Panc1 (cell line): ENCODE results near the gene WIPF1.

ENCODE experiments used
- POLR2AphosphoS5 ChIP-seq: IDR thresholded peaks from 2 replicates; pipeline ENCODE4 v1.6.1; 2012; ENCODE audit warnings: mild to moderate bottlenecking, low read depth, low read length, moderate library complexity
- SIN3A ChIP-seq: IDR thresholded peaks from 2 replicates; pipeline ENCODE4 v1.6.1; 2012; ENCODE audit warnings: low read depth, mild to moderate bottlenecking, low read length, moderate library complexity, borderline replicate concordance; ENCODE audit not compliant: insufficient read depth
- TCF7L2 ChIP-seq: IDR thresholded peaks from 2 replicates; pipeline ENCODE4 v1.6.1; 2011; ENCODE audit warnings: mild to moderate bottlenecking, low read depth, low read length, inconsistent platforms
- TF ChIP-seq, protein P1 (sequence below): fragments of 450-650 bp; IDR thresholded peaks from 2 replicates; pipeline ENCODE4 v1.5.1; 2017; ENCODE audit warnings: mild to moderate bottlenecking
- TF ChIP-seq, protein P2 (sequence below), 2 experiments: IDR thresholded peaks; 2 replicates each; pipeline ENCODE4 v1.6.1; 2011 to 2012; ENCODE audit warnings: low read depth in 2 of 2, control low read depth in 1 of 2, low read length in 1 of 2, mild to moderate bottlenecking in 1 of 2, moderate library complexity in 1 of 2; ENCODE audit not compliant: insufficient read depth in 1 of 2

DNA sequence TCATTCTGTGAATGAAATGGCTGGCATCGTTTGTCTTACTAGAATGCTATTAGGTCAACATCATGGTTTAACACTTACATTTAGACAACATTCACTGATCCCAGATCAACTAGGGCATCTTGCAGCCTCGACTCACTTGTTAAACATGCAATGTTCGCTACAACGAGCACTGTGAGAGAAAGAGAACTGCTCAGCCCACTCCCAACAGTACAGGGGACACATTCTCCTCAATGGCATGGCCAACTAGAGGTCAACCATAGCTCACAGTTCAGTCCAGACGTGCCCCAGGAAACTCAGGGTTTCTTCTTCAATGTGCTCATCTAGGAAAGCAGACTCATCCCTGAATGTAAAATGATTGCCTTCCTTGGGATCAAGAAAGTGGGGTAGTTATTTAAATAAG lies 5.9 kb downstream of the WIPF1 start:
- TF ChIP-seq, protein P1, sequence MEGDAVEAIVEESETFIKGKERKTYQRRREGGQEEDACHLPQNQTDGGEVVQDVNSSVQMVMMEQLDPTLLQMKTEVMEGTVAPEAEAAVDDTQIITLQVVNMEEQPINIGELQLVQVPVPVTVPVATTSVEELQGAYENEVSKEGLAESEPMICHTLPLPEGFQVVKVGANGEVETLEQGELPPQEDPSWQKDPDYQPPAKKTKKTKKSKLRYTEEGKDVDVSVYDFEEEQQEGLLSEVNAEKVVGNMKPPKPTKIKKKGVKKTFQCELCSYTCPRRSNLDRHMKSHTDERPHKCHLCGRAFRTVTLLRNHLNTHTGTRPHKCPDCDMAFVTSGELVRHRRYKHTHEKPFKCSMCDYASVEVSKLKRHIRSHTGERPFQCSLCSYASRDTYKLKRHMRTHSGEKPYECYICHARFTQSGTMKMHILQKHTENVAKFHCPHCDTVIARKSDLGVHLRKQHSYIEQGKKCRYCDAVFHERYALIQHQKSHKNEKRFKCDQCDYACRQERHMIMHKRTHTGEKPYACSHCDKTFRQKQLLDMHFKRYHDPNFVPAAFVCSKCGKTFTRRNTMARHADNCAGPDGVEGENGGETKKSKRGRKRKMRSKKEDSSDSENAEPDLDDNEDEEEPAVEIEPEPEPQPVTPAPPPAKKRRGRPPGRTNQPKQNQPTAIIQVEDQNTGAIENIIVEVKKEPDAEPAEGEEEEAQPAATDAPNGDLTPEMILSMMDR = no peak
- no peak for TF ChIP-seq POLR2AphosphoS5
- TF ChIP-seq, protein P2, sequence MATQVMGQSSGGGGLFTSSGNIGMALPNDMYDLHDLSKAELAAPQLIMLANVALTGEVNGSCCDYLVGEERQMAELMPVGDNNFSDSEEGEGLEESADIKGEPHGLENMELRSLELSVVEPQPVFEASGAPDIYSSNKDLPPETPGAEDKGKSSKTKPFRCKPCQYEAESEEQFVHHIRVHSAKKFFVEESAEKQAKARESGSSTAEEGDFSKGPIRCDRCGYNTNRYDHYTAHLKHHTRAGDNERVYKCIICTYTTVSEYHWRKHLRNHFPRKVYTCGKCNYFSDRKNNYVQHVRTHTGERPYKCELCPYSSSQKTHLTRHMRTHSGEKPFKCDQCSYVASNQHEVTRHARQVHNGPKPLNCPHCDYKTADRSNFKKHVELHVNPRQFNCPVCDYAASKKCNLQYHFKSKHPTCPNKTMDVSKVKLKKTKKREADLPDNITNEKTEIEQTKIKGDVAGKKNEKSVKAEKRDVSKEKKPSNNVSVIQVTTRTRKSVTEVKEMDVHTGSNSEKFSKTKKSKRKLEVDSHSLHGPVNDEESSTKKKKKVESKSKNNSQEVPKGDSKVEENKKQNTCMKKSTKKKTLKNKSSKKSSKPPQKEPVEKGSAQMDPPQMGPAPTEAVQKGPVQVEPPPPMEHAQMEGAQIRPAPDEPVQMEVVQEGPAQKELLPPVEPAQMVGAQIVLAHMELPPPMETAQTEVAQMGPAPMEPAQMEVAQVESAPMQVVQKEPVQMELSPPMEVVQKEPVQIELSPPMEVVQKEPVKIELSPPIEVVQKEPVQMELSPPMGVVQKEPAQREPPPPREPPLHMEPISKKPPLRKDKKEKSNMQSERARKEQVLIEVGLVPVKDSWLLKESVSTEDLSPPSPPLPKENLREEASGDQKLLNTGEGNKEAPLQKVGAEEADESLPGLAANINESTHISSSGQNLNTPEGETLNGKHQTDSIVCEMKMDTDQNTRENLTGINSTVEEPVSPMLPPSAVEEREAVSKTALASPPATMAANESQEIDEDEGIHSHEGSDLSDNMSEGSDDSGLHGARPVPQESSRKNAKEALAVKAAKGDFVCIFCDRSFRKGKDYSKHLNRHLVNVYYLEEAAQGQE (IDR thresholded peaks at IDR 0.05; ENCODE audit: insufficient read depth in 1 of 2, low read depth in 2 of 2, low read length in 1 of 2) = no peak
- TF ChIP-seq TCF7L2 = no peak
- no peak for TF ChIP-seq SIN3A
